ENCODE measurements around the gene TMEM154.
A peak's percentile ranks its signal among the peaks of the same experiment; 100 is the strongest.
"Not testable (repeated sequence)": the region's sequence is repeated elsewhere in the genome, so short reads cannot be mapped to it uniquely, and the experiment has no call there.

TMEM154 gene

GRCh38 chr4:152667781-152668180 is 12.0 kb downstream of the TMEM154 start:
- no peak for DNase-seq

GRCh38 chr4:152666946-152667345 is 12.9 kb downstream of the TMEM154 start:
- DNase-seq: no peak

- no peak for DNase-seq
Observed at GRCh38 chr4:152665691-152666395, 14.0 kb downstream of the TMEM154 start.

GRCh38 chr4:152664067-152664378 is 15.8 kb downstream of the TMEM154 start:
- DNase-seq: not testable (repeated sequence)

- DNase-seq: no peak
Observed at GRCh38 chr4:152663203-152664066, 16.4 kb downstream of the TMEM154 start.

GRCh38 chr4:152661649-152662048 is 18.1 kb downstream of the TMEM154 start:
- DNase-seq: no peak

GRCh38 chr4:152660526-152660925 is 19.3 kb downstream of the TMEM154 start:
- DNase-seq: no peak

GRCh38 chr4:152659806-152660205 is 20.0 kb downstream of the TMEM154 start:
- no peak for DNase-seq

GRCh38 chr4:152657657-152658056 is 22.1 kb downstream of the TMEM154 start:
- no peak for DNase-seq

- DNase-seq: no peak
Observed at GRCh38 chr4:152655272-152656129, 24.3 kb downstream of the TMEM154 start.

GRCh38 chr4:152652102-152652501 is 27.7 kb downstream of the TMEM154 start:
- no peak for DNase-seq

GRCh38 chr4:152651473-152652060 is 28.2 kb downstream of the TMEM154 start:
- DNase-seq: no peak

- no peak for DNase-seq
Observed at GRCh38 chr4:152646221-152646620, 33.6 kb downstream of the TMEM154 start.

- no peak for DNase-seq
Observed at GRCh38 chr4:152644130-152644529, 35.7 kb downstream of the TMEM154 start.

GRCh38 chr4:152643153-152644035 is 36.4 kb downstream of the TMEM154 start:
- DNase-seq: no peak

GRCh38 chr4:152640058-152640921 is 39.5 kb downstream of the TMEM154 start:
- DNase-seq: peak; percentile 39

- no peak for DNase-seq
Observed at GRCh38 chr4:152635851-152636250, 43.9 kb downstream of the TMEM154 start.

- DNase-seq: no peak
Observed at GRCh38 chr4:152634110-152634760, 45.6 kb downstream of the TMEM154 start.

GRCh38 chr4:152633118-152633517 is 46.7 kb downstream of the TMEM154 start:
- DNase-seq: no peak

GRCh38 chr4:152630324-152630723 is 49.5 kb downstream of the TMEM154 start:
- no peak for DNase-seq

Data from right kidney (tissue), 1 donor.